CD8-positive, alpha-beta memory T cell (primary cell): ENCODE measurements around the gene DONSON. TPM values are rescaled to one million over a fixed set of nuclear protein-coding genes. Genes with fewer than 3 reads are reported as not detected.

Experiments
- CTCF ChIA-PET: fragments of 350-600 bp; sonication (Branson Sonifier 250); formaldehyde crosslinking; loops from one replicate; lab custom pipeline; 2021; ENCODE audit warnings: antibody characterized with exemption; lab: Charles Lee
- POLR2A ChIA-PET: fragments of 350-600 bp; sonication (Branson Sonifier 250); formaldehyde crosslinking; loops from one replicate; lab custom pipeline; 2021; ENCODE audit warnings: antibody characterized with exemption; lab: Charles Lee
- DNase-seq, 5 donors: peaks; one replicate each; pipeline versions ENCODE4 v3.0.0 to v3.0.0-alpha.2; 2020 to 2022; ENCODE audit warnings: mixed read lengths in 1 of 5
- H3K27ac ChIP-seq: one replicate; pipeline ENCODE4 v1.7.0; 2013; ENCODE audit warnings: low read depth, mild to moderate bottlenecking, low read length, moderate library complexity
- H3K27me3 ChIP-seq: 2 replicates; pipeline ENCODE4 v1.7.0; 2013; ENCODE audit warnings: low read length, mild to moderate bottlenecking; ENCODE audit not compliant: insufficient read depth, poor library complexity, severe bottlenecking
- H3K36me3 ChIP-seq: 2 replicates; pipeline ENCODE4 v1.7.0; 2013; ENCODE audit warnings: mild to moderate bottlenecking, low read length, moderate library complexity; ENCODE audit not compliant: insufficient read depth
- H3K4me1 ChIP-seq: 2 replicates; pipeline ENCODE4 v1.7.0; 2013; ENCODE audit warnings: mild to moderate bottlenecking, low read length, moderate library complexity; ENCODE audit not compliant: insufficient read depth
- H3K4me3 ChIP-seq: 2 replicates; pipeline ENCODE4 v1.7.0; 2013; ENCODE audit warnings: mild to moderate bottlenecking, low read length
- H3K9me3 ChIP-seq: 2 replicates; pipeline ENCODE4 v1.7.0; 2013; ENCODE audit warnings: mild to moderate bottlenecking, low read length
- H3K27ac Mint-ChIP-seq, 8 donors: one replicate each; pipeline ENCODE4 v1.8.0; 2020 to 2021; ENCODE audit warnings: mixed read lengths in 8 of 8, mild to moderate bottlenecking in 6 of 8, inconsistent platforms in 3 of 8, moderate library complexity in 3 of 8
- H3K27me3 Mint-ChIP-seq, 2 donors: one replicate each; pipeline ENCODE4 v1.8.0; 2020 to 2021; ENCODE audit warnings: mixed read lengths in 2 of 2, mild to moderate bottlenecking in 1 of 2, moderate library complexity in 1 of 2
- H3K36me3 Mint-ChIP-seq, 3 donors: one replicate each; pipeline ENCODE4 v1.8.0; 2020 to 2021; ENCODE audit warnings: mixed read lengths in 3 of 3, inconsistent platforms in 1 of 3, mild to moderate bottlenecking in 1 of 3
- H3K4me1 Mint-ChIP-seq, 3 donors: one replicate each; pipeline ENCODE4 v1.8.0; 2020 to 2021; ENCODE audit warnings: mixed read lengths in 3 of 3, inconsistent platforms in 1 of 3, mild to moderate bottlenecking in 1 of 3
- H3K4me3 Mint-ChIP-seq, 7 donors: one replicate each; pipeline ENCODE4 v1.8.0; 2020 to 2021; ENCODE audit warnings: mixed read lengths in 7 of 7, mild to moderate bottlenecking in 6 of 7, moderate library complexity in 4 of 7, inconsistent platforms in 2 of 7
- H3K9me3 Mint-ChIP-seq, 5 donors: one replicate each; pipeline ENCODE4 v1.8.0; 2020 to 2022; ENCODE audit warnings: mixed read lengths in 5 of 5, mild to moderate bottlenecking in 3 of 5, moderate library complexity in 2 of 5, inconsistent platforms in 1 of 5
- polyA plus RNA-seq: library from polyadenylated mRNA; unstranded; fragments of 300-500 nt; fragmentation: Illumina TruSeq; gene quantifications from one replicate; pipeline ENCODE4 v1.2.3, GENCODE V29; 2021
- total RNA-seq, 2 experiments: library from RNA; stranded (reverse); gene quantifications; one replicate each; pipeline ENCODE4 v1.2.3, GENCODE V29; 2021

DONSON gene
- total and polyA plus RNA-seq, 3 experiments from 2014 or later = 3.3 to 41.0 (median 38.0) TPM

DNA sequence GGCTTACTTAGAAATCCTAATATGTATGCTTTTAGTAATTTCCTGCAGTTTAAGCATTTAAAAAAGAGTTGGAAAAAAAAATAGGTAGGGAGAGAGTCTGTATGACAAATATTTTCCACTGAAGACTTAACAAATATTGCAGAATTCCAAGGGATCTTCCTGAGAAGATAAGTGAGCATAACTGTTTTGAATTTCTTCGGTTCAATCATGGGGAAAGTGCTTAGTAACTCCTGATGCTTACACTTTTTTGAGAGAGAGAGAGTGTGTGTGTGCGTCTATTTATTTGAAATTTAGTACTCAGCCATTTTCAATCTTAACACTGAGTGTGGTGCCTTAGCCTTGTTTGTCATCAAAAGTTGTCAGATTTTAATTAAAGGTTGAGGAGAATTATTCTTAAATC, 27.1 kb downstream of the DONSON start:
- Mint-ChIP-seq H3K4me1 (peaks cover 56 to 84% (median 84%) of the 10 kb centered on the region in 3 donors), H3K27me3 (no peaks in the 10 kb centered on the region), H3K27ac (peak overlapping the region in 5 of 8 donors; percentile 8 to 86 (median 53)), H3K4me3 (no peak overlapping the region), H3K36me3 (peaks cover 27 to 81% (median 31%) of the 10 kb centered on the region in 3 donors), H3K9me3 (no peaks in the 10 kb centered on the region)
- Histone ChIP-seq H3K4me1 (peaks cover 11% of the 10 kb centered on the region), H3K36me3 (peaks cover 42% of the 10 kb centered on the region), H3K4me3 (no peak overlapping the region), H3K9me3 (no peaks in the 10 kb centered on the region), H3K27me3 (no peaks in the 10 kb centered on the region), H3K27ac (no peak overlapping the region)
- ChIA-PET CTCF (no interaction called here), POLR2A (no interaction called here)
- DNase-seq = no peak

DNA sequence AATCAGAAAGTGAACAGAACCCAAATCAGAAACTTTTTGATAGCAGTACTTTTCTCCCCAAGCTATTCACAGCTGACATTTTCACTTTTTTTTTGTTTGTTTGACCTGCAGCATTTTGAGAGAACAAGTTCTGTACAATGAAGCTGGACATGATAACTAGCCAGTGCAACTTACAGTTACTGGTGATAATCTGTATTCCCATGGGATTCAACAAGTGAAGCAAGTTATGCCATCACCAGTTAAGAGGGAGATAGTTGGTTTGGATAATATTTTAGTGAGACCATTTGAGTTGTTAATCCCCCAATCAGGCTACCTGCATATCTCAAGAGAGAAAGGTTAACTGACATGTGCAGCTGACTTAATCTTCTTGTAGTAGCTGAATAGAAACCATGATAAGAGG, 27.5 kb downstream of the DONSON start:
- Mint-ChIP-seq H3K27ac (peak overlapping the region in 6 of 8 donors; percentile 8 to 86 (median 53)), H3K4me1 (peaks cover 59 to 85% (median 84%) of the 10 kb centered on the region in 3 donors), H3K27me3 (no peaks in the 10 kb centered on the region), H3K4me3 (no peak overlapping the region), H3K36me3 (peaks cover 27 to 85% (median 32%) of the 10 kb centered on the region in 3 donors), H3K9me3 (no peaks in the 10 kb centered on the region)
- peaks cover 14% of the 10 kb centered on the region for H3K4me1 ChIP-seq
- no peak for DNase-seq
- H3K27ac ChIP-seq = no peak overlapping the region
- H3K4me3 ChIP-seq = no peak overlapping the region
- H3K36me3 ChIP-seq = peaks cover 42% of the 10 kb centered on the region
- ChIA-PET POLR2A (no interaction called here), CTCF (no interaction called here)
- H3K9me3 ChIP-seq = no peaks in the 10 kb centered on the region
- H3K27me3 ChIP-seq = no peaks in the 10 kb centered on the region

DNA sequence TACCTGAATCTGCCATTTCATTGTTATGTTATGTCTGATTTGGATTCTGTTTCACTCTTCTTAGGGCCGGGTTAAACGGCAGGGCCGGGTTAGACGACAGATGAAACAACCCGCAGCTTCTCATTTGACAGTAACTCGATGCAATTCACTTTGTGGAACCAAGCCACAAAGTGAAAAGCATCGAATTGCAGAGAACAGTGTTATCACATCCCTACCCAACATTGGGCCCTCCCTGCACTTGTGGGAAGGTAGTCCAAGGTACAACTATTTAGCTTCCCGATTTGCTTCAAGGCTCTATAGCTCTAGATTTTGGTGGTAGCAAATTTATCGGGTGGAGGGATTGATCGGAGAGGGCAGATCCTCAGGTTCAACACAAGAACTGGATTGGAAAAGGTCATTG, 28.7 kb downstream of the DONSON start:
- H3K4me3 Mint-ChIP-seq = no peak overlapping the region
- H3K36me3 Mint-ChIP-seq = peaks cover 27 to 87% (median 35%) of the 10 kb centered on the region in 3 donors
- Histone ChIP-seq H3K9me3 (no peaks in the 10 kb centered on the region), H3K27me3 (no peaks in the 10 kb centered on the region), H3K36me3 (peaks cover 42% of the 10 kb centered on the region), H3K27ac (no peak overlapping the region), H3K4me1 (peaks cover 21% of the 10 kb centered on the region), H3K4me3 (no peak overlapping the region)
- H3K9me3 Mint-ChIP-seq = no peaks in the 10 kb centered on the region
- H3K27me3 Mint-ChIP-seq = no peaks in the 10 kb centered on the region
- CTCF ChIA-PET = no interaction called here
- H3K27ac Mint-ChIP-seq = peak overlapping the region in 1 of 8 donors; percentile 51
- POLR2A ChIA-PET = no interaction called here
- H3K4me1 Mint-ChIP-seq = peaks cover 66 to 87% (median 86%) of the 10 kb centered on the region in 3 donors
- DNase-seq = no peak

DNA sequence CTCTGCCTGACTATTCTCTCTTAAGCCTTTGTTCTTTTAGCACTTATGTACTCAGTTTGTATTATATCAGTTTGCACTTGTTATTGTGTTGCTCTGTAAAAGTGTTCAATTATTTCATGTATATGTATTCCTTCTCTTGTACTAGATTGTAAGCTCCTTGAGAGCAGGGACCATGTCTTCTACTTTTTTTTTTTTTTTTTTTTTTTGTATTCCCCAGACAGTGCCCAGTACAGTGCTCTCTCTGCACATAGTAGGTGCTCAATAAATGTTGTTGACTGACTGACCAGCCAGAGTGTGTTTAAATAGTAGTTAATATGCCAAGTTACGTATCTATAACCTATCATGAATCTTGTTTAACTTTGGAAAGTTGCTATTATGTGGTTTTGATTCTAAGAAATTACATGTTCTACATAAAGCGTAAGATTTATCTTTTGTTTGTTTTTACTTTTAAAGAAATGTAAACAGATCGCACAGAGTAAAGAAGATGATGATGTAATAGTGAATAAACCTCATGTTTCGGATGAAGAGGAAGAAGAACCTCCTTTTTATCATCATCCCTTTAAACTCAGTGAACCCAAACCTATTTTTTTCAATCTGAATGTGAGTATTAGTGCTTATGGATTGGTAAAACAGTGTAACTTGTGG, 29.6 kb downstream of the DONSON start:
- ChIA-PET POLR2A (interaction anchor here (0.7 kb wide), 1 partner anchor 17 kb away, joined by 5 read pairs; the partner anchor contains the start of gene GART), CTCF (interaction anchor here (1.6 kb wide), 1 partner anchor 47 kb away, joined by 4 read pairs; no protein-coding TSS in a partner anchor)
- Histone ChIP-seq H3K4me1 (peaks cover 27% of the 10 kb centered on the region), H3K27me3 (no peaks in the 10 kb centered on the region), H3K27ac (no peak overlapping the region), H3K4me3 (no peak overlapping the region), H3K36me3 (peaks cover 51% of the 10 kb centered on the region), H3K9me3 (no peaks in the 10 kb centered on the region)
- Mint-ChIP-seq H3K4me1 (peaks cover 73 to 95% (median 92%) of the 10 kb centered on the region in 3 donors), H3K36me3 (peaks cover 33 to 92% (median 39%) of the 10 kb centered on the region in 3 donors), H3K4me3 (no peak overlapping the region), H3K27ac (peak overlapping the region in 1 of 8 donors; percentile 42), H3K27me3 (no peaks in the 10 kb centered on the region), H3K9me3 (no peaks in the 10 kb centered on the region)
- DNase-seq = no peak

DNA sequence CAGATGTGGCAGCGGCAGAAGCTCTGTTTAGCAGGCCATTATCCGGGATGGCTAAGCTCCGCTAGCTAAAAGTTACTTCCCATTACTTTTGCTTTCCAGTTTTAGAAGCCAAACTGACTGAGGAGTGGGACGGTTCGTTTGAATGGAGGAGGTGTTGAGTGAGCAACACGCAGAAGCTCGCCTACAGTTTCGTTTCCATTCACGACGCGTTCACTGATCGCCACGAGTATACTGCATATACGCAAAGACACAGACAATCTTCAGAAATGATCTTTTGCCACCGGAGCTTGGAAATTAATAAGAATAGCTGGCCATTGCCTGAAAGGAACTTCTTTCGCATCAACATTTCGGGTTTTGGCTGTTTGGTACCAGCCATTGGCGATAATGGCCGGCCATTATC, 31.0 kb downstream of the DONSON start:
- no peaks in the 10 kb centered on the region for H3K9me3 ChIP-seq
- H3K27ac Mint-ChIP-seq = peak overlapping the region in 2 of 8 donors; percentile 48 to 69
- H3K4me3 ChIP-seq = no peak overlapping the region
- H3K36me3 ChIP-seq = peaks cover 63% of the 10 kb centered on the region
- peaks cover 24% of the 10 kb centered on the region for H3K4me1 ChIP-seq
- DNase-seq = no peak
- H3K4me1 Mint-ChIP-seq = peaks cover 65 to 91% (median 89%) of the 10 kb centered on the region in 3 donors
- no peaks in the 10 kb centered on the region for H3K9me3 Mint-ChIP-seq
- peak overlapping the region in 1 of 7 donors; percentile 78 for H3K4me3 Mint-ChIP-seq
- CTCF ChIA-PET = interaction anchor here (0.8 to 1.6 kb wide), 2 partner anchors 49 to 110 kb away, joined by 3 to 4 read pairs; no protein-coding TSS in a partner anchor
- no peaks in the 10 kb centered on the region for H3K27me3 Mint-ChIP-seq
- POLR2A ChIA-PET = interaction anchor here (1.2 kb wide), 1 partner anchor 14 kb away, joined by 4 read pairs; no protein-coding TSS in a partner anchor
- no peak overlapping the region for H3K27ac ChIP-seq
- H3K27me3 ChIP-seq = no peaks in the 10 kb centered on the region
- H3K36me3 Mint-ChIP-seq = peaks cover 36 to 94% (median 46%) of the 10 kb centered on the region in 3 donors

DNA sequence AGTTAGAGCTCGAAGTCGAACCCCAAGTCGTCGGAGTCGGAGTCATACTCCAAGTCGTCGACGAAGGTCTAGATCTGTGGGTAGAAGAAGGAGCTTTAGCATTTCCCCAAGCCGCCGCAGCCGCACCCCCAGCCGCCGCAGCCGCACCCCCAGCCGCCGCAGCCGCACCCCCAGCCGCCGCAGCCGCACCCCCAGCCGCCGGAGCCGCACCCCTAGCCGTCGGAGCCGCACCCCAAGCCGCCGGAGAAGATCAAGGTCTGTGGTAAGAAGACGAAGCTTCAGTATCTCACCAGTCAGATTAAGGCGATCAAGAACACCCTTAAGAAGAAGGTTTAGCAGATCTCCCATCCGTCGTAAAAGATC, 33.5 kb downstream of the DONSON start:
- Histone ChIP-seq H3K9me3 (no peaks in the 10 kb centered on the region), H3K36me3 (peaks cover 77% of the 10 kb centered on the region), H3K4me3 (no peak overlapping the region), H3K4me1 (peaks cover 22% of the 10 kb centered on the region), H3K27me3 (no peaks in the 10 kb centered on the region), H3K27ac (no peak overlapping the region)
- no peaks in the 10 kb centered on the region for H3K9me3 Mint-ChIP-seq
- no peaks in the 10 kb centered on the region for H3K27me3 Mint-ChIP-seq
- no peak for DNase-seq
- ChIA-PET POLR2A (no interaction called here), CTCF (no interaction called here)
- H3K4me3 Mint-ChIP-seq = peak overlapping the region in 4 of 7 donors; percentile 7 to 41 (median 32)
- peaks cover 49 to 75% (median 72%) of the 10 kb centered on the region in 3 donors for H3K4me1 Mint-ChIP-seq
- H3K36me3 Mint-ChIP-seq = peaks cover 38 to 94% (median 40%) of the 10 kb centered on the region in 3 donors
- peak overlapping the region in 3 of 8 donors; percentile 62 to 67 (median 65) for H3K27ac Mint-ChIP-seq

DNA sequence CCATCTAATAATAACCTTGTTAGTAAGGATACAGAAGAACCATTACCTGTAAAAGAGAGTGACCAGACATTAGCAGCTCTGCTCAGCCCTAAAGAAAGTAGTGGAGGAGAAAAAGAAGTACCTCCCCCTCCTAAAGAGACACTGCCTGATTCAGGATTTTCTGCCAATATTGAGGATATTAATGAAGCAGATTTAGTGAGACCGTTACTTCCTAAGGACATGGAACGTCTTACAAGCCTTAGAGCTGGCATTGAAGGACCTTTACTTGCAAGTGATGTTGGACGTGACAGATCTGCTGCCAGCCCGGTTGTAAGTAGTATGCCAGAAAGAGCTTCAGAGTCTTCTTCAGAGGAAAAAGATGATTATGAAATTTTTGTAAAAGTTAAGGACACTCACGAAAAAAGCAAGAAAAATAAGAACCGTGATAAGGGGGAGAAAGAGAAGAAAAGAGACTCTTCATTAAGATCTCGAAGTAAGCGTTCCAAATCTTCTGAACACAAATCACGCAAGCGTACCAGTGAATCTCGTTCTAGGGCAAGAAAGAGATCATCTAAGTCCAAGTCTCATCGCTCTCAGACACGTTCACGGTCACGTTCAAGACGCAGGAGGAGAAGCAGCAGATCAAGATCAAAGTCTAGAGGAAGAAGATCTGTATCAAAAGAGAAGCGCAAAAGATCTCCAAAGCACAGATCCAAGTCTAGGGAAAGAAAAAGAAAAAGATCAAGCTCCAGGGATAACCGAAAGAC, 34.1 kb downstream of the DONSON start:
- H3K27ac Mint-ChIP-seq = peak overlapping the region in 5 of 8 donors; percentile 36 to 67 (median 62)
- H3K36me3 Mint-ChIP-seq = peaks cover 33 to 94% (median 37%) of the 10 kb centered on the region in 3 donors
- peak overlapping the region in 4 of 7 donors; percentile 7 to 41 (median 32) for H3K4me3 Mint-ChIP-seq
- Histone ChIP-seq H3K9me3 (no peaks in the 10 kb centered on the region), H3K27me3 (no peaks in the 10 kb centered on the region), H3K4me1 (peaks cover 22% of the 10 kb centered on the region), H3K4me3 (no peak overlapping the region), H3K36me3 (peaks cover 76% of the 10 kb centered on the region), H3K27ac (no peak overlapping the region)
- peaks cover 51 to 75% (median 72%) of the 10 kb centered on the region in 3 donors for H3K4me1 Mint-ChIP-seq
- ChIA-PET CTCF (no interaction called here), POLR2A (no interaction called here)
- H3K9me3 Mint-ChIP-seq = no peaks in the 10 kb centered on the region
- no peaks in the 10 kb centered on the region for H3K27me3 Mint-ChIP-seq
- DNase-seq = no peak
